GM12878 (cell line): ENCODE results near the gene CIRBP. TPM values are rescaled to one million over a fixed set of nuclear protein-coding genes. Genes with fewer than 3 reads are reported as not detected.
A peak's percentile ranks its signal among the peaks of the same experiment; 100 is the strongest.

Experiments
- ATAC-seq: fragments of 200-7000 bp; cut with Tn5 transposase; 3 replicates; pipeline ENCODE4 v1.9.1; 2020; ENCODE audit warnings: mild to moderate bottlenecking, moderate library complexity
- BruUV-seq: library from RNA; stranded (reverse); fragments of 400-500 nt; replicated peaks from 2 replicates; lab custom pipeline; 2021; lab: Mats Ljungman, UMichigan
- CTCF ChIA-PET: fragments of 300-600 bp; sonication (Branson Sonifier 250); formaldehyde crosslinking; extraction: SDS; loops from one replicate; lab custom pipeline; 2021; ENCODE audit warnings: inconsistent platforms; lab: Yijun Ruan, JAX
- POLR2A ChIA-PET: fragments of 350-600 bp; formaldehyde crosslinking; extraction: SDS; loops from one replicate; lab custom pipeline; 2021; ENCODE audit warnings: inconsistent platforms; lab: Charles Lee
- RAD21 ChIA-PET: fragments of 300-600 bp; sonication (Branson Sonifier 250); formaldehyde crosslinking; loops from one replicate; lab custom pipeline; 2023; ENCODE audit warnings: antibody characterized with exemption; ENCODE audit not compliant: unreplicated experiment; lab: Charles Lee
- SMC1A ChIA-PET: fragments of 300-600 bp; sonication (Branson Sonifier 250); formaldehyde crosslinking; loops from one replicate; lab custom pipeline; 2023; ENCODE audit not compliant: unreplicated experiment, uncharacterized antibody; lab: Charles Lee
- DNase-seq: peaks from one replicate; pipeline ENCODE4 v3.0.0-alpha.2; 2011; ENCODE audit warnings: low read depth, low spot score
- FAIRE-seq: peaks from 3 replicates; lab custom pipeline; 2011; peaks lifted over from hg19 to GRCh38; lab: Jason Lieb, UNC
- H2AFZ ChIP-seq: 2 replicates; pipeline ENCODE4 v1.6.0; 2011; ENCODE audit warnings: low read depth, low read length, control low read depth; ENCODE audit not compliant: control insufficient read depth
- H3K27ac ChIP-seq: 2 replicates; pipeline ENCODE4 v1.5.1; 2011; ENCODE audit warnings: control low read depth; ENCODE audit not compliant: control insufficient read depth, insufficient read depth
- H3K27me3 ChIP-seq, 2 experiments: replicated peaks in 1 of 2; 2 replicates each; pipeline versions ENCODE4 v1.6.0 to v1.6.1; 2011; ENCODE audit warnings: low read length in 1 of 2; ENCODE audit not compliant: control insufficient read depth in 2 of 2, insufficient read depth in 2 of 2
- H3K36me3 ChIP-seq, 2 experiments: 2 replicates each; pipeline ENCODE4 v1.5.1; 2011; ENCODE audit warnings: low read length in 1 of 2; ENCODE audit not compliant: control insufficient read depth in 2 of 2, insufficient read depth in 2 of 2
- H3K4me1 ChIP-seq: 2 replicates; pipeline ENCODE4 v1.6.1; 2011; ENCODE audit warnings: mild to moderate bottlenecking, low read length, moderate library complexity, mixed read lengths; ENCODE audit not compliant: control insufficient read depth, insufficient read depth
- H3K4me2 ChIP-seq: 2 replicates; pipeline ENCODE4 v1.6.0; 2011; ENCODE audit warnings: control low read depth; ENCODE audit not compliant: control insufficient read depth, insufficient read depth
- H3K4me3 ChIP-seq: fragments of 200-600 bp; sonication (generic); 2 replicates; pipeline ENCODE4 v1.5.1; 2016
- H3K79me2 ChIP-seq: 2 replicates; pipeline ENCODE4 v1.6.0; 2011; ENCODE audit warnings: low read length; ENCODE audit not compliant: control insufficient read depth, insufficient read depth
- H3K9ac ChIP-seq: 2 replicates; pipeline ENCODE4 v1.8.0; 2011; ENCODE audit warnings: low read length, control low read depth, mixed read lengths; ENCODE audit not compliant: control insufficient read depth, insufficient read depth
- H3K9me3 ChIP-seq: replicated peaks from 3 replicates; pipeline ENCODE4 v1.5.1; 2011; ENCODE audit warnings: mild to moderate bottlenecking, low read length; ENCODE audit not compliant: control insufficient read depth, insufficient read depth
- H4K20me1 ChIP-seq: 2 replicates; pipeline ENCODE4 v1.6.0; 2011; ENCODE audit not compliant: control insufficient read depth, insufficient read depth
- BMI1 ChIP-seq: fragments of 450-650 bp; IDR thresholded peaks from 2 replicates; pipeline ENCODE4 v1.6.1; 2016; ENCODE audit warnings: mild to moderate bottlenecking, moderate library complexity, borderline replicate concordance
- DPF2 ChIP-seq: fragments of 450-650 bp; IDR thresholded peaks from 2 replicates; pipeline ENCODE4 v1.6.1; 2017; ENCODE audit warnings: mild to moderate bottlenecking
- E4F1 ChIP-seq: fragments of 450-650 bp; IDR thresholded peaks from 2 replicates; pipeline ENCODE4 v1.6.1; 2018; ENCODE audit warnings: borderline replicate concordance, mild to moderate bottlenecking; ENCODE audit not compliant: partially characterized antibody
- ETV6 ChIP-seq, 2 experiments: fragments of 450-650 bp in 1 of 2; IDR thresholded peaks in 1 of 2; conservative IDR thresholded peaks in 1 of 2; 2 replicates each; pipeline ENCODE4 v1.6.1; 2014; ENCODE audit warnings: antibody characterized with exemption in 1 of 2, borderline replicate concordance in 1 of 2, low read depth in 1 of 2, mild to moderate bottlenecking in 1 of 2, moderate library complexity in 1 of 2
- EZH2 ChIP-seq: IDR thresholded peaks from 2 replicates; pipeline ENCODE4 v1.6.1; 2012; ENCODE audit warnings: low read depth, mild to moderate bottlenecking, control low read depth, inconsistent platforms, low read length, borderline replicate concordance; ENCODE audit not compliant: control insufficient read depth
- HCFC1 ChIP-seq: fragments of 150-350 bp; IDR thresholded peaks from 2 replicates; pipeline ENCODE4 v1.6.1; 2014; ENCODE audit warnings: low read length
- IKZF1 ChIP-seq: fragments of 450-650 bp; conservative IDR thresholded peaks from 2 replicates; pipeline ENCODE4 v1.6.1; 2017; ENCODE audit warnings: antibody characterized with exemption, mild to moderate bottlenecking
- MTA3 ChIP-seq: IDR thresholded peaks from 2 replicates; pipeline ENCODE4 v1.6.1; 2012; ENCODE audit warnings: low read length, inconsistent platforms, borderline replicate concordance
- NBN ChIP-seq: fragments of 450-650 bp; IDR thresholded peaks from 2 replicates; pipeline ENCODE4 v1.6.1; 2016
- NFIC ChIP-seq: IDR thresholded peaks from 2 replicates; pipeline ENCODE4 v1.6.1; 2012; ENCODE audit warnings: low read depth, mild to moderate bottlenecking, inconsistent platforms, low read length, moderate library complexity
- POLR2A ChIP-seq: IDR thresholded peaks from 2 replicates; pipeline ENCODE4 v1.6.1; 2011; ENCODE audit warnings: low read depth, mild to moderate bottlenecking, low read length
- POU2F2 ChIP-seq: IDR thresholded peaks from 3 replicates; pipeline ENCODE4 v1.6.1; 2011; ENCODE audit warnings: low read depth, mild to moderate bottlenecking, low read length, borderline replicate concordance
- SMARCA5 ChIP-seq: fragments of 450-650 bp; IDR thresholded peaks from 2 replicates; pipeline ENCODE4 v1.6.1; 2017; ENCODE audit warnings: mild to moderate bottlenecking
- WGBS: methylation state at CpG from one replicate; pipeline ENCODE4 v1.1.6; 2016; ENCODE audit warnings: low lambda C conversion rate; ENCODE audit not compliant: insufficient replicate concordance, insufficient coverage; ENCODE audit errors: missing lambda C conversion rate; 5-methylcytosine and 5-hydroxymethylcytosine counted together
- in situ Hi-C: fragments of 300-500 bp; cut with MboI; formaldehyde crosslinking; loops from 9 replicates; pipeline ENCODE4 v1.14.3; 2018; ENCODE audit warnings: mixed read lengths
- intact Hi-C: fragments of 100-400 bp; cut with micrococcal nuclease; formaldehyde crosslinking; loops from one replicate; pipeline ENCODE4 v1.14.2; 2022; ENCODE audit not compliant: unreplicated experiment
- polyA plus RNA-seq, 11 experiments: library from polyadenylated mRNA; depleted of rRNA in 4 of 11; unstranded in 6 of 11; stranded (reverse) in 5 of 11; fragments of >200 nt; fragmentation: Nextera tagmentation in 4 of 11; fragmentation: Illumina TruSeq in 1 of 11; extraction: Ambion mirVana in 4 of 11; extraction: Trizol in 1 of 11; gene quantifications; 1 replicate in 1 of 11; 2 replicates in 10 of 11; pipeline versions ENCODE4 v1.2.1 to v1.2.3, GENCODE V29; 2011 to 2016; ENCODE audit warnings: inconsistent platforms in 2 of 11, missing spikeins in 2 of 11, low read depth in 1 of 11
- total RNA-seq, 4 experiments: library from RNA; depleted of rRNA in 3 of 4; stranded (reverse); fragments of >200 nt in 3 of 4; fragmentation: Illumina TruSeq in 1 of 4; extraction: Trizol in 1 of 4; gene quantifications; 2 replicates each; pipeline versions ENCODE4 v1.2.1 to v1.2.3, GENCODE V29; 2013 to 2021
- TF ChIP-seq, protein P1 (sequence below): IDR thresholded peaks from 2 replicates; pipeline ENCODE4 v1.6.1; 2011; ENCODE audit warnings: low read depth, mild to moderate bottlenecking, low read length, moderate library complexity, borderline replicate concordance; ENCODE audit errors: extremely low read depth
- TF ChIP-seq, protein P2 (sequence below): IDR thresholded peaks from 2 replicates; pipeline ENCODE4 v1.6.1; 2012; ENCODE audit warnings: low read depth, low read length, improper control_type of control experiment

The CIRBP gene
- total and polyA plus RNA-seq, 10 of the 15 experiments (the other 5 are each of a cell fraction or from before 2014, with no cell fraction given) = 27.6 to 335 (median 229) TPM

DNA sequence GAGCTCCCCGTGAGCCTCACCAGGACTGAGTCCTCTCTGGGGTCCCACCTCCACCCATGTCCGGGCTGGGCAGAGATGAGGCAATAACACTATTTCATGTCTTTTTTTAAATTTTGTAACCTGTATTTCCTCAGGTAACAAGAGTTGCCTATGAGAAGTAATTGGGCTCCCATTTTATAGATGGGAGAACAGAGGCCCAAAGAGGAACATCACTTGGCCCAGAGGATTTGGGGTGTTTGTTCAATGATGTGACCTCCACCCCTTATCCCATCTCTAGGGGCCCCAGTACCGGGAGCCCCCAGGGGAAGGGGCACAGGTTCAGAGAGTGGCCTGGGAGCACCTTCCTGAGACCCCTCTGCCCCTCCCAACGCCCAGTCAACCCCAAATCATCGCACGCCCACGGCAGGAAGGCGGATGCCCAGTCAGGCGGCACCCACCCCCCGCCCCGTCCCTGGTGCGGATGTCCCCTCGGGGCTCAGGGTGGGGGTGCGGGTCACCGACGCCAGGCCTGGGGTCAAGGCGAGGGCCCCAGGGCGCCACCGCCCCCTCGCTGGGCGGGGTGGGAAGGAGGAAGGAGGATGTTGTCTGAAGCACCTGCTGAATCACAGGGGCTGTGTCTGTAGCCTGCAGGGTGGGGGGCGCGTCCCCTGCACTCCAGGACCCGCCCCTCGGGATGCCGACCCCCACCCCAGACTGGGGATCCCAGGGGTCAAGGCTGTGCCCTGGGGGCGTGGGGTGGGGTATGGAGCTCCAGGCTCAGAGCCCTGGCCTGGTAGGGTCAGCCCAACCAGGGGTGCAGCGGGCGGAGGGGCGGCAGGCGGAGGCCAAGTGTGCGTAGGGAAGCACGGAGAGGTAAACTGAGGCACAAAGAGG, 9.0 kb upstream of the CIRBP start (continued):
- TF ChIP-seq E4F1 = no peak
- TF ChIP-seq NFIC = no peak
- TF ChIP-seq HCFC1 = no peak
- no peak for TF ChIP-seq BMI1
- peak; percentile 36; the same call in 1 of the 2 replicates for TF ChIP-seq NBN
- TF ChIP-seq POLR2A = peak; percentile 20; the same call in 1 of the 2 replicates

- ChIA-PET SMC1A (interaction anchor here (1.0 to 1.8 kb wide), 2 partner anchors 8 to 213 kb away, joined by 3 to 6 read pairs; no protein-coding TSS in a partner anchor), CTCF (interaction anchor here (2.5 kb wide), 1 partner anchor 17 kb away, joined by 16 read pairs; no protein-coding TSS in a partner anchor), POLR2A (interaction anchor here (0.6 to 3.6 kb wide), 4 partner anchors 8 to 83 kb away, joined by 5 to 29 read pairs (median 8); partner anchors contain the start of gene CIRBP), RAD21 (interaction anchor here (1.5 to 3.8 kb wide), 3 partner anchors 8 to 158 kb away, joined by 3 to 24 read pairs (median 11); partner anchors contain the start of gene CIRBP)
- H2AFZ ChIP-seq = no peak overlapping the region; the same call in 1 of the 2 replicates
- intact Hi-C loops = loop anchor here (1.0 kb wide), 1 partner anchor 8 kb away; the partner anchor contains the start of gene CIRBP
- in situ Hi-C loops = loop anchor here (10.0 kb wide), 1 partner anchor 824 kb away; no protein-coding TSS in a partner anchor
- DNase-seq (peak; percentile 85), FAIRE-seq (peak; percentile 62), ATAC-seq (peak; percentile 69)
- peaks cover 55% of the 10 kb centered on the region for H3K4me1 ChIP-seq
- H3K4me2 ChIP-seq = peak overlapping the region; percentile 98
- H3K79me2 ChIP-seq = peaks cover 35% of the 10 kb centered on the region
- H3K4me3 ChIP-seq = peak overlapping the region; percentile 92
- BruUV-seq = no TSS peak
- no peaks in the 10 kb centered on the region for H4K20me1 ChIP-seq
- WGBS = under 1% methylated on average over 82 of the region's 83 CpGs
- peaks cover under 1 to 8% of the 10 kb centered on the region in 2 experiments; a peak in 3 of 4 replicates for H3K36me3 ChIP-seq
- peak overlapping the region; percentile 78 for H3K9ac ChIP-seq
- no peaks in the 10 kb centered on the region for H3K27me3 ChIP-seq
- no peaks in the 10 kb centered on the region for H3K9me3 ChIP-seq
- peak overlapping the region; percentile 96 for H3K27ac ChIP-seq
- no peak for TF ChIP-seq MTA3
- 0 out of 3 replicates have a peak, but pooled peaks have one; percentile 26 for TF ChIP-seq POU2F2
- peak; percentile 98 for TF ChIP-seq DPF2
- TF ChIP-seq POLR2A = peak; percentile 39; the same call in 1 of the 2 replicates
- peak; percentile 65; the same call in 1 of the 2 replicates for TF ChIP-seq IKZF1
- TF ChIP-seq, protein P1, sequence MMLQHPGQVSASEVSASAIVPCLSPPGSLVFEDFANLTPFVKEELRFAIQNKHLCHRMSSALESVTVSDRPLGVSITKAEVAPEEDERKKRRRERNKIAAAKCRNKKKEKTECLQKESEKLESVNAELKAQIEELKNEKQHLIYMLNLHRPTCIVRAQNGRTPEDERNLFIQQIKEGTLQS = no peak
- TF ChIP-seq SMARCA5 = 0 out of 2 replicates have a peak, but pooled peaks have one; percentile 19
- no peak for TF ChIP-seq EZH2
- TF ChIP-seq, protein P2, sequence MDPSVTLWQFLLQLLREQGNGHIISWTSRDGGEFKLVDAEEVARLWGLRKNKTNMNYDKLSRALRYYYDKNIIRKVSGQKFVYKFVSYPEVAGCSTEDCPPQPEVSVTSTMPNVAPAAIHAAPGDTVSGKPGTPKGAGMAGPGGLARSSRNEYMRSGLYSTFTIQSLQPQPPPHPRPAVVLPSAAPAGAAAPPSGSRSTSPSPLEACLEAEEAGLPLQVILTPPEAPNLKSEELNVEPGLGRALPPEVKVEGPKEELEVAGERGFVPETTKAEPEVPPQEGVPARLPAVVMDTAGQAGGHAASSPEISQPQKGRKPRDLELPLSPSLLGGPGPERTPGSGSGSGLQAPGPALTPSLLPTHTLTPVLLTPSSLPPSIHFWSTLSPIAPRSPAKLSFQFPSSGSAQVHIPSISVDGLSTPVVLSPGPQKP = no peak
- peak in 1 of 2 experiments; percentile 15; a peak in 1 of 4 replicates for TF ChIP-seq ETV6 (conservative IDR thresholded peaks at IDR 0.05 in 1 of 2, IDR thresholded peaks at IDR 0.05 in 1 of 2; ENCODE audit: borderline replicate concordance in 1 of 2, low read depth in 1 of 2)
Measured at GRCh38 chr19:1260749-1261537, 8.2 kb upstream of the CIRBP start.
